ENCODE measurements around the gene LRP1B. TPM values are rescaled to one million over a fixed set of nuclear protein-coding genes. Genes with fewer than 3 reads are reported as not detected.

The LRP1B gene
- total RNA-seq, 2 experiments from 2014 or later, result not detected

- no peak for ATAC-seq
- CTCF ChIA-PET, result interaction anchor here (0.5 kb wide), 1 partner anchor 27 kb away, joined by 4 read pairs; no protein-coding TSS in a partner anchor
- DNase-seq, result no peak
- Mint-ChIP-seq H3K4me3 (no peak overlapping the region), H3K27ac (no peak overlapping the region), H3K36me3 (ENCODE audit: low read depth) (no peaks in the 10 kb centered on the region), H3K4me1 (ENCODE audit: low read depth) (no peaks in the 10 kb centered on the region), H3K27me3 (ENCODE audit: low read depth) (no peaks in the 10 kb centered on the region), H3K9me3 (ENCODE audit: insufficient read depth) (peaks cover 4% of the 10 kb centered on the region)
- POLR2A ChIA-PET, result no interaction called here
Observed at GRCh38 chr2:142056784-142057183, 74.0 kb downstream of the LRP1B start.

GRCh38 chr2:142052220-142052863, 78.5 kb downstream of the LRP1B start:
- no peak overlapping the region for H3K27ac Mint-ChIP-seq
- POLR2A ChIA-PET, result no interaction called here
- H3K9me3 Mint-ChIP-seq (ENCODE audit: insufficient read depth), result no peaks in the 10 kb centered on the region
- CTCF ChIA-PET, result no interaction called here
- no peak overlapping the region for H3K4me3 Mint-ChIP-seq
- H3K36me3 Mint-ChIP-seq (ENCODE audit: low read depth), result no peaks in the 10 kb centered on the region
- no peaks in the 10 kb centered on the region for H3K27me3 Mint-ChIP-seq (ENCODE audit: low read depth)
- no peaks in the 10 kb centered on the region for H3K4me1 Mint-ChIP-seq (ENCODE audit: low read depth)
- DNase-seq, result no peak
- no peak for ATAC-seq

- CTCF ChIA-PET, result no interaction called here
- H3K9me3 Mint-ChIP-seq (ENCODE audit: insufficient read depth), result no peaks in the 10 kb centered on the region
- no peak overlapping the region for H3K4me3 Mint-ChIP-seq
- POLR2A ChIA-PET, result no interaction called here
- no peak for DNase-seq
- H3K36me3 Mint-ChIP-seq (ENCODE audit: low read depth), result no peaks in the 10 kb centered on the region
- no peak for ATAC-seq
- no peaks in the 10 kb centered on the region for H3K27me3 Mint-ChIP-seq (ENCODE audit: low read depth)
- no peaks in the 10 kb centered on the region for H3K4me1 Mint-ChIP-seq (ENCODE audit: low read depth)
- H3K27ac Mint-ChIP-seq, result no peak overlapping the region
Observed at GRCh38 chr2:142048581-142048980, 82.2 kb downstream of the LRP1B start.

- no peaks in the 10 kb centered on the region for H3K27me3 Mint-ChIP-seq (ENCODE audit: low read depth)
- no peaks in the 10 kb centered on the region for H3K4me1 Mint-ChIP-seq (ENCODE audit: low read depth)
- no peak for ATAC-seq
- no peak overlapping the region for H3K27ac Mint-ChIP-seq
- CTCF ChIA-PET, result no interaction called here
- no peak overlapping the region for H3K4me3 Mint-ChIP-seq
- no peaks in the 10 kb centered on the region for H3K9me3 Mint-ChIP-seq (ENCODE audit: insufficient read depth)
- DNase-seq, result no peak
- no peaks in the 10 kb centered on the region for H3K36me3 Mint-ChIP-seq (ENCODE audit: low read depth)
- POLR2A ChIA-PET, result no interaction called here
Observed at GRCh38 chr2:142045641-142046040, 85.2 kb downstream of the LRP1B start.

- H3K27ac Mint-ChIP-seq, result no peak overlapping the region
- H3K4me1 Mint-ChIP-seq (ENCODE audit: low read depth), result no peaks in the 10 kb centered on the region
- H3K27me3 Mint-ChIP-seq (ENCODE audit: low read depth), result no peaks in the 10 kb centered on the region
- ChIA-PET CTCF (no interaction called here), POLR2A (no interaction called here)
- no peak overlapping the region for H3K4me3 Mint-ChIP-seq
- H3K36me3 Mint-ChIP-seq (ENCODE audit: low read depth), result no peaks in the 10 kb centered on the region
- ATAC-seq (no peak), DNase-seq (no peak)
- H3K9me3 Mint-ChIP-seq (ENCODE audit: insufficient read depth), result no peaks in the 10 kb centered on the region
Observed at GRCh38 chr2:142044197-142044596, 86.6 kb downstream of the LRP1B start.

- H3K9me3 Mint-ChIP-seq (ENCODE audit: insufficient read depth), result no peaks in the 10 kb centered on the region
- ChIA-PET POLR2A (no interaction called here), CTCF (no interaction called here)
- no peak overlapping the region for H3K4me3 Mint-ChIP-seq
- H3K4me1 Mint-ChIP-seq (ENCODE audit: low read depth), result no peaks in the 10 kb centered on the region
- H3K27ac Mint-ChIP-seq, result no peak overlapping the region
- DNase-seq (no peak), ATAC-seq (no peak)
- no peaks in the 10 kb centered on the region for H3K36me3 Mint-ChIP-seq (ENCODE audit: low read depth)
- no peaks in the 10 kb centered on the region for H3K27me3 Mint-ChIP-seq (ENCODE audit: low read depth)
Observed at GRCh38 chr2:142042536-142043199, 88.1 kb downstream of the LRP1B start.

DNA sequence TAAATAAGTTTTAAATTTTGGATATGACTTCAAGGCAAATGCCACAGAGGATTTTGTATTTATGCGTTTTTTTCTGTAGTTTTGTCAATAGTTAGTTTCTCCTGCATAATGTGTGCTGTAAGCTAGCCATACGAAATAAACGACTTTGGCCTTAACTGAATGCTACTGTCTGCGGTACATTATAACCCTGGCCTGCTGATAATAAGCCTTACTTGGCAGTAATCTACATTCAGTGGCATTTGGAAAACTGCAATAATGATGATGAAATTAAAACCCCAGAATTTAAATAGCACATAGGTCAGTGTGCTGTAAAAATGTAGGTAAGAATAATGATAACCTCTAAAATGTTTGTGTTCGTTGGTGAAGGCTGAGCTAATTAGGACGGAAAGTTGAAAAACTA, 88.8 kb downstream of the LRP1B start:
- ATAC-seq (no peak), DNase-seq (no peak)
- Mint-ChIP-seq H3K4me1 (ENCODE audit: low read depth) (no peaks in the 10 kb centered on the region), H3K27ac (no peak overlapping the region), H3K36me3 (ENCODE audit: low read depth) (no peaks in the 10 kb centered on the region), H3K9me3 (ENCODE audit: insufficient read depth) (no peaks in the 10 kb centered on the region), H3K4me3 (no peak overlapping the region), H3K27me3 (ENCODE audit: low read depth) (no peaks in the 10 kb centered on the region)
- POLR2A ChIA-PET, result no interaction called here
- CTCF ChIA-PET, result no interaction called here

- DNase-seq, result no peak
- Mint-ChIP-seq H3K27ac (no peak overlapping the region), H3K27me3 (ENCODE audit: low read depth) (no peaks in the 10 kb centered on the region), H3K36me3 (ENCODE audit: low read depth) (no peaks in the 10 kb centered on the region), H3K4me1 (ENCODE audit: low read depth) (no peaks in the 10 kb centered on the region), H3K9me3 (ENCODE audit: insufficient read depth) (no peaks in the 10 kb centered on the region), H3K4me3 (no peak overlapping the region)
- ChIA-PET CTCF (no interaction called here), POLR2A (no interaction called here)
- no peak for ATAC-seq
Observed at GRCh38 chr2:142041105-142041504, 89.7 kb downstream of the LRP1B start.

- DNase-seq, result no peak
- POLR2A ChIA-PET, result no interaction called here
- H3K36me3 Mint-ChIP-seq (ENCODE audit: low read depth), result no peaks in the 10 kb centered on the region
- CTCF ChIA-PET, result no interaction called here
- H3K4me3 Mint-ChIP-seq, result no peak overlapping the region
- ATAC-seq, result no peak
- H3K27me3 Mint-ChIP-seq (ENCODE audit: low read depth), result no peaks in the 10 kb centered on the region
- H3K9me3 Mint-ChIP-seq (ENCODE audit: insufficient read depth), result no peaks in the 10 kb centered on the region
- H3K27ac Mint-ChIP-seq, result no peak overlapping the region
- no peaks in the 10 kb centered on the region for H3K4me1 Mint-ChIP-seq (ENCODE audit: low read depth)
Observed at GRCh38 chr2:142040556-142040955, 90.3 kb downstream of the LRP1B start.

DNA sequence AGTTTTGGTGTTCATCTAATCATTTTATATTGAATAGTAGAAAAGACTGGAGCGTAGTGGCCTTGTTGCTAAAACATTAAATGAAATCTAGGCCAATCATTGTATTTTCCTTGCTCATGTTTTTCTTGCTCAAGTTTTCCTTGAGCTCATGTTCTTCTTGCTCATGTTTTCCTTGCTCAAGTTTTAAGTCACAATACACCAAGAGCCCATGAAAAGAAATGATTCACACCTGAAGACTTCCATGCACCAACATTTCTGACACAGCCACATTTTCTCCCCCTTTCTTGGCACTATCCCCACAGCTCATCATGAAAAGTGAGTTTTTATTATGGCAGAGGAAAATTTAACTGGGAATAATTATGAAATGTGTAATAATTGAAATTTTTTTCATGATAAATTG, 92.0 kb downstream of the LRP1B start:
- Mint-ChIP-seq H3K27ac (no peak overlapping the region), H3K4me3 (no peak overlapping the region), H3K36me3 (ENCODE audit: low read depth) (no peaks in the 10 kb centered on the region), H3K9me3 (ENCODE audit: insufficient read depth) (no peaks in the 10 kb centered on the region), H3K27me3 (ENCODE audit: low read depth) (no peaks in the 10 kb centered on the region), H3K4me1 (ENCODE audit: low read depth) (no peaks in the 10 kb centered on the region)
- CTCF ChIA-PET, result no interaction called here
- ATAC-seq, result no peak
- POLR2A ChIA-PET, result no interaction called here
- DNase-seq, result no peak

- Mint-ChIP-seq H3K27ac (no peak overlapping the region), H3K4me3 (no peak overlapping the region), H3K36me3 (ENCODE audit: low read depth) (no peaks in the 10 kb centered on the region), H3K27me3 (ENCODE audit: low read depth) (no peaks in the 10 kb centered on the region), H3K9me3 (ENCODE audit: insufficient read depth) (no peaks in the 10 kb centered on the region), H3K4me1 (ENCODE audit: low read depth) (no peaks in the 10 kb centered on the region)
- DNase-seq (no peak), ATAC-seq (no peak)
- CTCF ChIA-PET, result no interaction called here
- POLR2A ChIA-PET, result interaction anchor here (0.6 to 0.7 kb wide), 2 partner anchors 95 to 572 kb away, joined by 3 to 4 read pairs; no protein-coding TSS in a partner anchor
Observed at GRCh38 chr2:142037744-142038143, 93.1 kb downstream of the LRP1B start.

DNA sequence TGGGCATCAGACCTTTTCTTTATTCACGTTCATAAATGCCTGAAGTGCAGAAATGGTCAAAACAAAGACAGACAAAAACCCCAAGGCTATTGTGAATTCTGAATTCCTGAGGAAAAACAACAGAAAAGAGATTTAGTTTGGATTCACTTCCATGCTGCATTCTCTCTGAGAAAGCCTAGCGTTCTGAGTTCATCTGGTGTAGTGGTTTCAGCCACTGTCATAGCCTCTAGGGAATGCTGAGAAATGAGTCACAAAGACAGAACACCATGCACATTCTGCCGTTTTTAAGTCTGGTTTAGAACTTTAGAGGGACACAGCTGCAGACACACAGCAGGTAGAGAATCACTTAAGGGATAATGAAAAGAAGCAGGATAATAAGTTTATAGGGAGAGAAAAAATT, 93.8 kb downstream of the LRP1B start:
- DNase-seq (no peak), ATAC-seq (no peak)
- H3K4me1 Mint-ChIP-seq (ENCODE audit: low read depth), result no peaks in the 10 kb centered on the region
- no peaks in the 10 kb centered on the region for H3K27me3 Mint-ChIP-seq (ENCODE audit: low read depth)
- no peak overlapping the region for H3K27ac Mint-ChIP-seq
- no peaks in the 10 kb centered on the region for H3K36me3 Mint-ChIP-seq (ENCODE audit: low read depth)
- H3K9me3 Mint-ChIP-seq (ENCODE audit: insufficient read depth), result no peaks in the 10 kb centered on the region
- POLR2A ChIA-PET, result interaction anchor here (0.7 kb wide), 1 partner anchor 572 kb away, joined by 3 read pairs; no protein-coding TSS in a partner anchor
- CTCF ChIA-PET, result no interaction called here
- no peak overlapping the region for H3K4me3 Mint-ChIP-seq

- ATAC-seq (no peak), DNase-seq (no peak)
- H3K4me1 Mint-ChIP-seq (ENCODE audit: low read depth), result no peaks in the 10 kb centered on the region
- H3K27ac Mint-ChIP-seq, result no peak overlapping the region
- H3K4me3 Mint-ChIP-seq, result no peak overlapping the region
- H3K27me3 Mint-ChIP-seq (ENCODE audit: low read depth), result no peaks in the 10 kb centered on the region
- no peaks in the 10 kb centered on the region for H3K9me3 Mint-ChIP-seq (ENCODE audit: insufficient read depth)
- POLR2A ChIA-PET, result no interaction called here
- CTCF ChIA-PET, result no interaction called here
- H3K36me3 Mint-ChIP-seq (ENCODE audit: low read depth), result no peaks in the 10 kb centered on the region
Observed at GRCh38 chr2:142033393-142033792, 97.4 kb downstream of the LRP1B start.

Measured in activated CD8-positive, alpha-beta T cell treated with anti-CD3 and anti-CD28 coated beads, Interleukin-2, amount 10 ng/mL, durations not matched to agents 7 days and 5 days (primary cell).